HG03045 (cell line): Measurements from ENCODE around the gene KIF27.
A peak's percentile ranks its signal among the peaks of the same experiment; 100 is the strongest.
"Not testable (repeated sequence)": the region's sequence is repeated elsewhere in the genome, so short reads cannot be mapped to it uniquely, and the experiment has no call there.

Experiments
- ATAC-seq: cut with Tn5 transposase; IDR thresholded peaks from one replicate; pipeline ENCODE4 v1.9.1; 2021; ENCODE audit warnings: mild to moderate bottlenecking, moderate library complexity; ENCODE audit not compliant: unreplicated experiment

The KIF27 gene

GRCh38 chr9:83934569-83935275 lies 13.5 kb upstream of the KIF27 start:
- ATAC-seq = no peak

DNA sequence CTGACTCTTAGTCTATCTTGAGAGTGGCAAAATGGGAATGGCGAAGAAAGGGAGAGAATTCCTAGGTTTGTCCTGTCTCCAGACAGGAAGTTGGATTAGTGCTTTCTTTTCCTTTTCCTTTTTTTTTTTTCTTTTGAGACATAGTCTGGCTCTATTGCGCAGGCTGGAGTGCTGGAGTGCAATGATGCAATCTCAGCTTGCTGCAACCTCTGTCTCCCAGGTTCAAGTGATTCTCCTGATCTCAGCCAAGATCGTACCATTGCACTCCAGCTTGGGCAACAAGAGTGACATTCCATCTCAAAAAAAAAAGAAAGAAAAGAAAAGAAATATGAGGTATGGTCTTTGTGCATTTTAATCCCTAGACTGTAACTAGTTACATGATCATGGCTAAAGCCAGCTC lies 12.6 kb upstream of the KIF27 start:
- no peak for ATAC-seq

- no peak for ATAC-seq
Measured at GRCh38 chr9:83932851-83933250, 11.6 kb upstream of the KIF27 start.

DNA sequence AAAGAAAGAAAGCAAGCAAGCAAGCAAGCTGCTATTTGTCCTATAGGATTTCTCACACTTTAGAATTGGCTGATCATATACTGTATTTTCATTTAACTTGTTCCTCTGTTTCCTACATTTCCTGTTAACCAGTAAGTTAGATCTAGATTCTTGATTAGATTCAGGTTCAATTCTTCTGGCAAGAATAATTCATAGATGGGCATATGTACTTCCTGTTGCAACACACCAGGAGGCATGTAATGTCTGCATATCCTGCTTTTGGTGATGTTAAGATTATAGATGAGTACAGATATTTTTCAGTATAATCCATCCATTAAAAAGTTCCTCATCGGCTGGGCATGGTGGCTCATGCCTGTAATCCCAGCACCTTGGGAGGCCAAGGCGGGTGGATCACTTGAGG lies 10.8 kb upstream of the KIF27 start:
- ATAC-seq = no peak

DNA sequence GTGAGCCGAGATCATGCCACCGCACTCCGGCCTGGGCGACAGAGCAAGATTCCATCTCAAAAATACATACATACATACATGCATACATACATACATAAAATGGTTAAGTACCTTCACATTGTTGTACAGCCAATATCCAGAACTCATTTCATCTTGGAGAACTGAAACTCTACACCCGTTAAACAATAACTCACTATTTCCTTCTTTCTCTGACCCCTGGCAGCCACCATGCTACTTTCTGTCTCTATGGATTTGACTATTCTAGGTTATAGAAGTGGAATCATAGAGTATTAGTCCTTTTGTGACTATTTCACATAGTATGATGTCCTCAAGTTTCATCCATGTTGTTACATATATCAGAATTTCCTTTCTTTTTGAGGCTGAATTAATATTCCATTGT lies 9.6 kb upstream of the KIF27 start:
- no peak for ATAC-seq

DNA sequence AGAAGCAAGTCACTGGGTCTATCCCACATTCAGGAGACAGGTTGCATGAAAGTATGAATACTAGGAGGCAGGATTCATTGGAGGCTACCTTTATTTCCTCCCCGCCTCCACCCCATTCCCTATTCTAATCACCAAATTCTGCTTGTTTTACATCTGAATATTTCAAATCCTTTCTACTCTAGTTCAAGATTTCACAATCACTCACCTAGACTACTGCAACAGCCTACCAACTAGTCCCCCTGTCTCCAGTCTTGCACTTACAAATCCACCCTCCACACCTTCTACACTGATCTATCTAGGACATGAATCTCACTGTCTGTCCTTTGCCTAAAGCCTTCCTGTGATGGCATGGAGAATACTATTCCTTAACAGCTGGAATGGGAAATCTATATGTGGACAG lies 6.4 kb upstream of the KIF27 start:
- no peak for ATAC-seq

GRCh38 chr9:83920469-83920926 lies 734 bp downstream of the KIF27 start:
- ATAC-seq = peak; percentile 25

DNA sequence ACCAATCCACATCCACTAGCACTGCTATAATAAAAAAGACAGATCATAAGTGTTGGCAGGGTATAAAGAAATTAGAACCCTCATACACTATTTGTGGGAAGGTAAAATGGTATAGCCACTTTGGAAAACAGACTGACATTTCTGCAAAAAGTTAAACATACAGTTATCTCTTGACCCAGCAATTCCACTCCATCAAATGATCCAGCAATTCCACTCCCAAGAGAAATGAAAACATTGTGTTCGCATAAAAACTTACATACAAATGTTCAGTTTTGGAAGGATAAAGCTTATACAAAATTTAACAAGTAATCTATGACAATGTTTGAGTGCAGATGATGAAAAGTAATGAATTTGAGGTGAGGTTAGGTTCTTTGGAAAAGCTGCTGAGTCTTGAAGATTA lies 2.1 kb downstream of the KIF27 start:
- ATAC-seq = no peak

DNA sequence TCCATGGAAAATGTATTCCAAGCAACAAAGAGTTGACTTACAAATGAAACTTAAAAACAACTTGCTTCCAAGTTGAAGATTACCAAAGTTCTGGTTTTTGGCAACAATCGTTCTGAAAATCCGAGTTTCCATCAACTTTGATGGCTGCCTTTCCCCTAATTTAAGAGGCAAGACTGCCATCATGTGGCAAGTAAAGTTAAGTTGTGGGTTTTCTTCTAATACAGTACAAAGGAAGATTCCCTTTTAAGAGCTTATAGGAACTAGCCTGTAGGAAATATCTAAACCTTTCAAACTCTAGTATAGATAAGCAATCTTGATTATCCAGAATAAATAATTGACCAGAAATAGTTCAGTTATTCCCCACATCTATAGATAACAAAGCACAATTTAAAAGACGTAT lies 9.0 kb downstream of the KIF27 start:
- ATAC-seq = not testable (repeated sequence)

DNA sequence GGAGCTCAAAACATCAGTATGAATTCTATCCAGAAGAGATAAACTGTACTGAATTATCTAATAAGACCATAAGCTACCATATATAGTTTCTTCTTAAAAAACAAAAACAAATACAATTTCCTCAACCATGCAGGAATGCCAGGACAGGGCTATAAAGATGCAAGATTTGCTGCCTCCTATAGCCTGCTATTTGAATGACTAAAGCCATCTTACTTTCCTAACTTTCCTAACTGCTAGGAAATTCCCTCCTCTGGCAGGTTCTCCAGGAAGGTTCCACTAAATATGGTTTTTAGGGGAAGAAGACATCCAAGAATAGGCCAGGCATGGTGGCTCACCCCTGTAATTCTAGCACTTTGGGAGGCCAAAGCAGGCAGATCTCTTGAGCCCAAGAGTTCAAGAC lies 15.1 kb downstream of the KIF27 start:
- ATAC-seq = no peak

DNA sequence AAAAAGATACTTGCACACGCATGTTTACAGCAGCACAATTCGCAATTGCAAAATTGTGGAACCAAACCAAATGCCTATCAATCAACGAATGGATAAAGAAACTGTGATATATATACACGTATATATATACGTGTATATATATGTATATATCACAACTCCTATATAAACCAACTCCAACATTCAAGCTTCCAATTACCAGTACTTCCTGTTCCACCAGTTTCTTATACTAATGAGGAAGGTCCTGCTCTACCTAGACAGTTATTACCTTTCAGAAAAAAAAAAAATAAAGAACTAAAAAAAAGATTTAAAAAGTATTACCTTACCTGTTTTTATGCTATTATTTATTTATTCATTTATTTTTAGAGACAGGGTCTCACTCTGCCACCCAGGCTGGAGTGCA lies 20.6 kb downstream of the KIF27 start:
- ATAC-seq = not testable (repeated sequence)

DNA sequence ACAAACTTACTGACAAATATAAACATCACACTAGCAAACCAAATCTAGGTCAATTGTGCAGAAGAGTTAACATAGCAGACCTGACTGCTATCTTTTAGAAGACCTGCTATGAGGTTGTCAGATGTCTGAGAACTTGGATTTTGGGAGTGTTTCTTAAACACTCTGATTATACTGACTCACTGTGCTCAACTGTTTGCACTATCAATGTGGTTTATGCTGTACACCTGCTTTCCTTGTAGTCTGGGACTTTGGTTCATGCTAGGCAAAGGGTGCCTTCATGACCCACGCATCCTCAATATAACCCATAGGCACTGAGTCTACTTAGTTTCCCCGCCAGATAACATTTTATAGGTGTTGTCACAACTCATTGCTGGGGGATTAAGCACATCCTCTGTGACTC lies 26.9 kb downstream of the KIF27 start:
- not testable (repeated sequence) for ATAC-seq

DNA sequence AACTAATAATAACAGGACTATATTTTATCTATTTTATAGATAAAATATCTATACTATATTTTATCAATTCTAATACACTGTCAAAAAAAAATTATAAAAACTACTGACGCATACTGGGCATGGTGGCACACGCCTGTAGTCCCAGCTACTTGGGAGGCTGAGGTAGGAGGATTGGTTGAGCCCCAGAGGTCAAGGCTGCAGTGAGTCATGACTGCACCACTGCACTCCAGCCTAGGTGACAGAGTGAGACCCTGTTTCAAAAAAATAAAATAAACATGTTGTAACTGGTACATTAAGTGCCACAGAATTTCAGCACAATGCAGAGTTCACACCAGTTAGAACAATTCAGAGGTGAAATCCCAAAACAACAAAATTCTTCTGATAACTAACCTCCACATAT lies 34.7 kb downstream of the KIF27 start:
- ATAC-seq = not testable (repeated sequence)

DNA sequence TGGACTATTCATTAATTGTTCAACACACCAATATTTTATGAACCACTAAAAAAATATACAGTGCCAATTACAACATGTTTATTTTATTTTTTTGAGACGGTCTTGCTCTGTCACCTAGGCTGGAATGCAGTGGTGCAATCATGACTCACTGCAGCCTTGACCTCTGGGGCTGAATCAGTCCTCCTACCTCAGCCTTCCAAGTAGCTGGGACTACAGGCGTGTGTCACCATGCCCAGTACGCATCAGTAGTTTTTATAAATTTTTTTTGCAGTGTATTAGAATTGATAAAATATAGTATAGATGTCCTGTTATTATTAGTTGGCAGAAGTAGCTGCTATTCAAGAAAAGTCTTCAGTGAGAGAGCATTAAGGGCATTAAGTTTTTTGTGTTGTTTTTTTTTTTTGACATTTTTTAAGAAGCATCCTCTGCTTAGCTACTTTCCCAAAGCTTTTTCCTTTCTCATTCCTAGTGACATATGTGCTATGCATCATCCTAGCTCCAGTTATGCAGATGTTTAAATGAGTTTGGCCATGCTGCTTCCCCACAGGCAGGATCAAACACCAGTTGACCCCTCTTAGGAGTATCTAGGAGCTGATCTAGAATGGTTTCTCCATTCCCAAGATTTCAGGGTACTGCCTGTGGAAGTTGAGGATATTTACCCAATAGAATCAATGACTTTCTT lies 35.5 kb downstream of the KIF27 start:
- ATAC-seq = not testable (repeated sequence)

DNA sequence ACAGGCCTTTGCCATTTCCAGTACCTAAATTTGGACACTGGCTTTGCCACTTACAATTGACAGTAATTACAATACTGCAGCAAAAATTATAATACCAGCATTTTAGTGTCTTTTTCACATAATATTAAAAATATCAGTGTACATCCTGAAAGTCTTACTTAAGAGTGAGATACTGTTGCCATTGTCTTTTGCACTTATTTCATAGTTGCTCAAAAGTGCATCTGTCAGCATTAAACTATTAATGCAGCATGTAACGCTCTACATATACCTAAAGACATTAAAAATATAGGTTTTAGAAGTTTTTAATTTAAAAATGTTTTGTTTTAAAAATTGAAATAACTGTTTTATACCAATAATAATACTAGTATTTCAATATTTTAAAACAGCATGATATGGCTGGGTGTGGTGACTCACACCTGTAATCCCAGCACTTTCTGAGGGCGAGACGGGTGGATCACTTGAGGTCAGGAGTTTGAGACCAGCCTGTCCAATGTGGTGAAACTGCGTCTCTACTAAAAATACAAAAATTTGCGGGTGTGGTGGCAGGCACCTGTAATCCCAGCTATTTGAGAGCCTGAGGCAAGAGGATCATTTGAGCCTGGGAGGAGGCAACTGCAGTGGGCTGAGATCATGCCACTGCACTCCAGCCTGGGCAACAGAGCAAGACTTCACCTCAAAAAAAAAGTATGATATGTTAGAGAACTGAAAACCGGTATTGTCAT lies 39.4 kb downstream of the KIF27 start:
- not testable (repeated sequence) for ATAC-seq

GRCh38 chr9:83875559-83875958 lies 45.7 kb downstream of the KIF27 start:
- ATAC-seq = not testable (repeated sequence)

- ATAC-seq = not testable (repeated sequence)
Measured at GRCh38 chr9:83849895-83850294, 71.3 kb downstream of the KIF27 start.

- ATAC-seq = not testable (repeated sequence)
Measured at GRCh38 chr9:83837070-83837643, 84.1 kb downstream of the KIF27 start.

DNA sequence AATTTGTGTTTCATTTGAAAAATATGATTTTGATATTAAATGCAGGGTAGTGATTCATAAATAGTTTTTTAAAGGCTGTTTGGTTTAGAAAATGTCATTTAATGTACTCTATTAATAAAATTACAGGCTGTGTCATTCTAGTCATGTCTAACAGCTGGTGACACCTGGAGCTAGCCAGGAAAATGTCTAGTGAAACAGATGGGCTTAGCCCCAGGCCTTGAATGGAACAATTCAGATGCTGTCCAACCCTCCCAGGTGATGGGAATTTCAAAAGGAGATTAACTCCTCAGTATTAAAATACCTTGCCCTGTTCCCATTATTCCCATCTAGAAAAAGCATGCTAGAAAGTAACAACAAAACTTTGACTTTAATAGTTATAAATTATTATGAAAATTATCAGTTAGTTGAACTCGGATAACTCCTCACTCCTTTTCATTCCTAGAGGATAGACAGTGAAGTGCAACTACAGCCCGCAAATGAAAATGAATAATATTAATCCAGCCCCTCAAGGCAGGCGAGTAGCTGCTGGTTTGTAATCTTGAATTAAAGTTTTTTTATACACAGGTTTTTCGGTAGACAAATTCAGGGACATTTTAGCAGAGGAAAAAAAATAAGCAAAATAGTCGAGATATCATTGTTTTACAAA lies 90.7 kb downstream of the KIF27 start:
- not testable (repeated sequence) for ATAC-seq

DNA sequence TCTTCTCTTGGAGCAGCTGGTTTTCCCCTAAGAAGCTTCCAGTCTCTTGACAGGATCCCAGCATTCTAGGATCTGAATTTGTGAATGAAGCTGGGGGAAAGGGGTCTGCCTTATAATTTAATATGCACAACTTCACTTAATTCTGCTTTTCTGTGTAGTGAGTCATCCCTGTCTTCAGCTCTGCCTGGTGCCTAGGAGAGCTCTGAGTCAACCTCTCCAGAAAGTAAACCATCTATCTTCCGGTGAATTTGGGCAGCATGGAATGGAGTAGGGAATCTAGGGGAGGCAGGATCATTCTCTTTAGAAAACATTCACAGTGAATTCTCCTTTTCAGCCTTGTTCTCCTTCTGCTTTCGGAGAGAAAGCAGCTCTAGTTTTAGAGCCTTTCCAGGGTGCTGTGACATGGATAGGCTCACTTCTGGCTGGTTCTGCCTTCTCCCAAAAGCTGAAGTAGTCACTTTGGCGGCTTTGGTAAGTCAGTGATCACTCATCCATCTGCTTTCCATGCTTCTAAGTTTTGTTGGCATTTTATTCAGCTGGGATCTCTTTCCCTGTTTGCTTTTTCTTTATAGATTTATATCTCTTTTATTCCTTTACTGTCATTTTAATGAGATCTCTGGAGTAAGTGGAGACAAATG lies 96.1 kb downstream of the KIF27 start:
- not testable (repeated sequence) for ATAC-seq
